ENCODE measurements around the gene ARHGEF7. TPM values are rescaled to one million over a fixed set of nuclear protein-coding genes. Genes with fewer than 3 reads are reported as not detected.

Gene ARHGEF7
- total RNA-seq, 1 donor from 2014 or later = 227 TPM

- Mint-ChIP-seq H3K4me3 (ENCODE audit: unreplicated experiment) (no peak overlapping the region), H3K36me3 (ENCODE audit: unreplicated experiment) (no peaks in the 10 kb centered on the region), H3K9me3 (ENCODE audit: unreplicated experiment) (peaks cover 10% of the 10 kb centered on the region), H3K27ac (ENCODE audit: unreplicated experiment) (no peak overlapping the region), H3K4me1 (ENCODE audit: low read depth, unreplicated experiment) (peaks cover 7% of the 10 kb centered on the region), H3K27me3 (ENCODE audit: unreplicated experiment) (peaks cover 2% of the 10 kb centered on the region)
- no peak for TF ChIP-seq CTCF (IDR thresholded peaks at IDR 0.05; ENCODE audit: partially characterized antibody, unreplicated experiment)
- no peak for DNase-seq
Observed at GRCh38 chr13:111325941-111326620, 211.0 kb downstream of the ARHGEF7 start.

- Mint-ChIP-seq H3K27me3 (ENCODE audit: unreplicated experiment) (peaks cover 2% of the 10 kb centered on the region), H3K36me3 (ENCODE audit: unreplicated experiment) (no peaks in the 10 kb centered on the region), H3K4me1 (ENCODE audit: low read depth, unreplicated experiment) (peaks cover 7% of the 10 kb centered on the region), H3K27ac (ENCODE audit: unreplicated experiment) (no peak overlapping the region), H3K9me3 (ENCODE audit: unreplicated experiment) (peaks cover 10% of the 10 kb centered on the region), H3K4me3 (ENCODE audit: unreplicated experiment) (no peak overlapping the region)
- TF ChIP-seq CTCF (IDR thresholded peaks at IDR 0.05; ENCODE audit: partially characterized antibody, unreplicated experiment) = no peak
- no peak for DNase-seq
Observed at GRCh38 chr13:111326621-111326965, 211.5 kb downstream of the ARHGEF7 start.

GRCh38 chr13:111326981-111327642, 212.0 kb downstream of the ARHGEF7 start:
- Mint-ChIP-seq H3K9me3 (ENCODE audit: unreplicated experiment) (peaks cover 10% of the 10 kb centered on the region), H3K4me3 (ENCODE audit: unreplicated experiment) (no peak overlapping the region), H3K36me3 (ENCODE audit: unreplicated experiment) (no peaks in the 10 kb centered on the region), H3K27ac (ENCODE audit: unreplicated experiment) (no peak overlapping the region), H3K4me1 (ENCODE audit: low read depth, unreplicated experiment) (peaks cover 7% of the 10 kb centered on the region), H3K27me3 (ENCODE audit: unreplicated experiment) (peaks cover 2% of the 10 kb centered on the region)
- DNase-seq = no peak
- no peak for TF ChIP-seq CTCF (IDR thresholded peaks at IDR 0.05; ENCODE audit: partially characterized antibody, unreplicated experiment)

GRCh38 chr13:111327730-111328573, 212.8 kb downstream of the ARHGEF7 start:
- H3K36me3 Mint-ChIP-seq (ENCODE audit: unreplicated experiment) = no peaks in the 10 kb centered on the region
- peaks cover 2% of the 10 kb centered on the region for H3K27me3 Mint-ChIP-seq (ENCODE audit: unreplicated experiment)
- H3K27ac Mint-ChIP-seq (ENCODE audit: unreplicated experiment) = no peak overlapping the region
- no peak for TF ChIP-seq CTCF (IDR thresholded peaks at IDR 0.05; ENCODE audit: partially characterized antibody, unreplicated experiment)
- H3K4me3 Mint-ChIP-seq (ENCODE audit: unreplicated experiment) = no peak overlapping the region
- H3K9me3 Mint-ChIP-seq (ENCODE audit: unreplicated experiment) = peaks cover 10% of the 10 kb centered on the region
- peaks cover 7% of the 10 kb centered on the region for H3K4me1 Mint-ChIP-seq (ENCODE audit: low read depth, unreplicated experiment)
- DNase-seq = no peak
